ENCODE data around the gene TTC38. TPM values are rescaled to one million over a fixed set of nuclear protein-coding genes. Genes with fewer than 3 reads are reported as not detected.

TTC38 gene
- total and polyA plus RNA-seq, 4 donors = 14.8 to 33.9 (median 28.6) TPM

DNA sequence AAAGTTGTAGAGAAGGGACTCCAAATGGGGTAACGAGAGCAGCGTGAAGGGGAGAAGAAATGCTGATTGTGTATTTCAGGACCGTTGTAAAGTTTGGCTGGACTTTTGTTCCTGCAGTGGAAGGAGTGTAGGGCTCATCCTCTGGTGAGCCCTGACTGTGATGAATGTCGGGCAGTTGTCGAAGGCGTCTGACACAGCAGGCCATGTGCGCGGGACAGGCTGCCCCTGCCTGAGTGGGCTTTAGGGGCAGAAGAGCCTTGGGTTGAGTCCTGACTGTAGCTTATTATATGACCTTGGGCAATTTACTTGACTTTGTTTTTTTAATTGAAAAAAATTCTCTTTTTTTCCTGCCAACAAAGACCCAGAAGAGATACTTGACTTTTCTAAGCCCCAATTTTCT, 70.8 kb downstream of the TTC38 start:
- Histone ChIP-seq H3K9ac (ENCODE audit: insufficient read depth in 1 of 2, low read length in 2 of 2) (no peak overlapping the region), H3K27ac (ENCODE audit: low read depth in 1 of 2, low read length in 1 of 2) (no peak overlapping the region), H3K4me3 (no peak overlapping the region), H3K27me3 (ENCODE audit: control insufficient read depth in 3 of 3, insufficient read depth in 3 of 3, low read length in 2 of 3) (no peaks in the 10 kb centered on the region), H3K36me3 (ENCODE audit: control insufficient read depth in 4 of 4, insufficient read depth in 4 of 4, low read length in 4 of 4) (peaks cover 10 to 31% (median 22%) of the 10 kb centered on the region in 4 donors), H3K4me1 (ENCODE audit: control insufficient read depth in 5 of 5, insufficient read depth in 5 of 5, low read length in 5 of 5) (peaks cover 4 to 10% (median 6%) of the 10 kb centered on the region in 5 donors), H3K9me3 (ENCODE audit: control insufficient read depth in 4 of 4, insufficient read depth in 3 of 4, low read length in 3 of 4) (no peaks in the 10 kb centered on the region)
- 94 to 96% methylated on average over 8 of the region's 8 CpGs for WGBS, 2 donors
- DNase-seq (no peak), ATAC-seq (ENCODE audit: insufficient read depth, low FRiP score) (no peak)
- TF ChIP-seq, protein P1, sequence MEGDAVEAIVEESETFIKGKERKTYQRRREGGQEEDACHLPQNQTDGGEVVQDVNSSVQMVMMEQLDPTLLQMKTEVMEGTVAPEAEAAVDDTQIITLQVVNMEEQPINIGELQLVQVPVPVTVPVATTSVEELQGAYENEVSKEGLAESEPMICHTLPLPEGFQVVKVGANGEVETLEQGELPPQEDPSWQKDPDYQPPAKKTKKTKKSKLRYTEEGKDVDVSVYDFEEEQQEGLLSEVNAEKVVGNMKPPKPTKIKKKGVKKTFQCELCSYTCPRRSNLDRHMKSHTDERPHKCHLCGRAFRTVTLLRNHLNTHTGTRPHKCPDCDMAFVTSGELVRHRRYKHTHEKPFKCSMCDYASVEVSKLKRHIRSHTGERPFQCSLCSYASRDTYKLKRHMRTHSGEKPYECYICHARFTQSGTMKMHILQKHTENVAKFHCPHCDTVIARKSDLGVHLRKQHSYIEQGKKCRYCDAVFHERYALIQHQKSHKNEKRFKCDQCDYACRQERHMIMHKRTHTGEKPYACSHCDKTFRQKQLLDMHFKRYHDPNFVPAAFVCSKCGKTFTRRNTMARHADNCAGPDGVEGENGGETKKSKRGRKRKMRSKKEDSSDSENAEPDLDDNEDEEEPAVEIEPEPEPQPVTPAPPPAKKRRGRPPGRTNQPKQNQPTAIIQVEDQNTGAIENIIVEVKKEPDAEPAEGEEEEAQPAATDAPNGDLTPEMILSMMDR (IDR thresholded peaks at IDR 0.05; ENCODE audit: control extremely low read depth, extremely low read depth) = no peak

DNA sequence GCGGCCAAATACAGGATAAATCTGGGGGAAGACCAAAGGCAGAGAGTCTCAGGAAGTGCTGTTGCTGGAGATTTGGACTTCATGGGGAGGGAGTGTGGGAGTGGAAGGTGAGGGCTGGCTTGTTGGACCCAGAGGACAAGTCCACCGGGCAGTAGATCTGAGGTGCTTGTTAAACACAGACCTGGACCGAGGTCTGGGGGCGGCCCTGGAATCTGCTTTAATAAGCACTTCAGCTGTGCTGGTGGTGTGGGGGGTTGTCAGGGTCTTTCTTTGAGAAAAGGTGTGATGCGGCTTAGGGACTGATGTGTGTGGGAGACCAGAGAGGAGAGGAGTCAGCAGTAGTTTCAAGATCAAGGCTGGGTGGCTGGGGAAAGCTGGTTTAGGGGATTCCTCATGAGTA, 72.1 kb downstream of the TTC38 start:
- no peak overlapping the region for H3K9ac ChIP-seq (ENCODE audit: insufficient read depth in 1 of 2, low read length in 2 of 2)
- ATAC-seq (ENCODE audit: insufficient read depth, low FRiP score) (no peak), DNase-seq (no peak)
- H3K4me3 ChIP-seq = no peak overlapping the region
- 95 to 97% methylated on average over 5 of the region's 5 CpGs for WGBS, 2 donors
- H3K9me3 ChIP-seq (ENCODE audit: control insufficient read depth in 4 of 4, insufficient read depth in 3 of 4, low read length in 3 of 4) = no peaks in the 10 kb centered on the region
- peaks cover 13 to 40% (median 33%) of the 10 kb centered on the region in 4 donors for H3K36me3 ChIP-seq (ENCODE audit: control insufficient read depth in 4 of 4, insufficient read depth in 4 of 4, low read length in 4 of 4)
- peaks cover 4 to 10% (median 6%) of the 10 kb centered on the region in 5 donors for H3K4me1 ChIP-seq (ENCODE audit: control insufficient read depth in 5 of 5, insufficient read depth in 5 of 5, low read length in 5 of 5)
- TF ChIP-seq, protein P1 (IDR thresholded peaks at IDR 0.05; ENCODE audit: control extremely low read depth, extremely low read depth) = no peak
- H3K27ac ChIP-seq (ENCODE audit: low read depth in 1 of 2, low read length in 1 of 2) = no peak overlapping the region
- no peaks in the 10 kb centered on the region for H3K27me3 ChIP-seq (ENCODE audit: control insufficient read depth in 3 of 3, insufficient read depth in 3 of 3, low read length in 2 of 3)

DNA sequence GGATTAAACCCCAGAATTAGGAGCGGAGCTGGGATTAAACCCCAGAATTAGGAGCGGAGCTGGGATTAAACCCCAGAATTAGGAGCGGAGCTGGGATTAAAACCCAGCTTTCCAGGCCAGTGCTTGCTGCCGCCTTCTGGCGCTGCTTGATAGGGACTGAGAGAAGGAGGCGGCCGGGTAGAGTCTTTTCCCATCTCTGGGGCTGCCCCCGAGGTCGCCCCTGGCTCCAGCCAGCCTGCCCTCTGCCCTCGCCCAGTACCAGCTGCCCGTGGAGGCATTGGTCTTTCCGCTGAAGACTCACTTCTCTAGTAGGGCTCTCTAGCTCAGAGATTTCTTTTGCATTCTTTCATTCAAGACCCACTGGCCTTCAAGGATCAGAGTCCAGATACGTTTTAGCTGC, 72.9 kb downstream of the TTC38 start:
- Histone ChIP-seq H3K27me3 (ENCODE audit: control insufficient read depth in 3 of 3, insufficient read depth in 3 of 3, low read length in 2 of 3) (no peaks in the 10 kb centered on the region), H3K9me3 (ENCODE audit: control insufficient read depth in 4 of 4, insufficient read depth in 3 of 4, low read length in 3 of 4) (no peaks in the 10 kb centered on the region), H3K4me3 (no peak overlapping the region), H3K36me3 (ENCODE audit: control insufficient read depth in 4 of 4, insufficient read depth in 4 of 4, low read length in 4 of 4) (peaks cover 13 to 43% (median 34%) of the 10 kb centered on the region in 4 donors), H3K27ac (ENCODE audit: low read depth in 1 of 2, low read length in 1 of 2) (no peak overlapping the region), H3K9ac (ENCODE audit: insufficient read depth in 1 of 2, low read length in 2 of 2) (no peak overlapping the region), H3K4me1 (ENCODE audit: control insufficient read depth in 5 of 5, insufficient read depth in 5 of 5, low read length in 5 of 5) (peaks cover 4 to 10% (median 6%) of the 10 kb centered on the region in 5 donors)
- DNase-seq (no peak), ATAC-seq (ENCODE audit: insufficient read depth, low FRiP score) (no peak)
- TF ChIP-seq, protein P1 (IDR thresholded peaks at IDR 0.05; ENCODE audit: control extremely low read depth, extremely low read depth) = no peak
- 95 to 99% methylated on average over 12 to 13 of the region's 13 CpGs for WGBS, 2 donors

Other genes starting within 250 kb of the TTC38 start
- 10 to 100 TPM; 17.0 to 18.1 TPM for gene PPARA, start 117.5 kb upstream of the TTC38 start, total RNA-seq
- gene PPARA, start 117.5 kb upstream of the TTC38 start, polyA plus RNA-seq = 1 to 10 TPM; 4.4 to 5.0 TPM
- 10 to 100 TPM in 1 of 2 donors, 1 to 10 TPM in 1; 8.9 to 17.2 TPM for gene CDPF1, start 17.7 kb upstream of the TTC38 start, total RNA-seq
- gene CDPF1, start 17.7 kb upstream of the TTC38 start, polyA plus RNA-seq = 10 to 100 TPM; 11.6 to 13.2 TPM
- under 1 TPM; 0.03 to 0.06 TPM for gene PKDREJ, start 4.7 kb upstream of the TTC38 start, total RNA-seq
- under 1 TPM; 0.02 TPM for gene PKDREJ, start 4.7 kb upstream of the TTC38 start, polyA plus RNA-seq
- gene GTSE1, start 28.9 kb downstream of the TTC38 start, total RNA-seq = 1 to 10 TPM; 1.0 to 2.3 TPM
- gene GTSE1, start 28.9 kb downstream of the TTC38 start, polyA plus RNA-seq = 1 to 10 TPM; 1.2 to 1.3 TPM
- gene TRMU, start 67.7 kb downstream of the TTC38 start, total RNA-seq = 10 to 100 TPM; 39.2 to 42.3 TPM
- gene TRMU, start 67.7 kb downstream of the TTC38 start, polyA plus RNA-seq = 10 to 100 TPM; 24.1 to 28.7 TPM

All from lung (tissue), 12 donors.